Stimulated activated naive CD8-positive, alpha-beta T cell treated with anti-CD3 and anti-CD28 coated beads, Interleukin-15, Interleukin-2, amounts not matched to agents 100 U/mL and 50 U/mL, for 24 hours (primary cell): ENCODE data around the gene POU2F1.

Experiments
- ATAC-seq: fragments of 150-1000 bp; cut with Tn5 transposase; one replicate; pipeline ENCODE4 v1.10.0; 2021
- DNase-seq: peaks from one replicate; pipeline ENCODE4 v3.0.0; 2021

POU2F1 gene

GRCh38 chr1:167367705-167368104, 147.0 kb downstream of the POU2F1 start:
- no peak for DNase-seq
- ATAC-seq = no peak

- DNase-seq = no peak
- no peak for ATAC-seq
Observed at GRCh38 chr1:167369175-167369574, 148.5 kb downstream of the POU2F1 start.

GRCh38 chr1:167369933-167370332, 149.2 kb downstream of the POU2F1 start:
- DNase-seq (no peak), ATAC-seq (no peak)

GRCh38 chr1:167371030-167371429, 150.3 kb downstream of the POU2F1 start:
- ATAC-seq (no peak), DNase-seq (no peak)

GRCh38 chr1:167373398-167373797, 152.7 kb downstream of the POU2F1 start:
- ATAC-seq = no peak
- no peak for DNase-seq

GRCh38 chr1:167373986-167374385, 153.3 kb downstream of the POU2F1 start:
- ATAC-seq (no peak), DNase-seq (no peak)

- no peak for ATAC-seq
- DNase-seq = no peak
Observed at GRCh38 chr1:167375949-167376348, 155.3 kb downstream of the POU2F1 start.

GRCh38 chr1:167387251-167387910, 166.7 kb downstream of the POU2F1 start:
- DNase-seq = no peak
- no peak for ATAC-seq

- ATAC-seq = no peak
- no peak for DNase-seq
Observed at GRCh38 chr1:167388976-167389375, 168.3 kb downstream of the POU2F1 start.

GRCh38 chr1:167392200-167392696, 171.6 kb downstream of the POU2F1 start:
- DNase-seq = no peak
- ATAC-seq = no peak

GRCh38 chr1:167400359-167400953, 179.8 kb downstream of the POU2F1 start:
- ATAC-seq (no peak), DNase-seq (no peak)

- DNase-seq = peak; percentile 55
- ATAC-seq = no peak
Observed at GRCh38 chr1:167401260-167401873, 180.7 kb downstream of the POU2F1 start.

GRCh38 chr1:167404161-167404888, 183.6 kb downstream of the POU2F1 start:
- DNase-seq (no peak), ATAC-seq (no peak)

GRCh38 chr1:167404908-167405307, 184.2 kb downstream of the POU2F1 start:
- no peak for DNase-seq
- no peak for ATAC-seq

- ATAC-seq (no peak), DNase-seq (no peak)
Observed at GRCh38 chr1:167408355-167408754, 187.7 kb downstream of the POU2F1 start.

- no peak for DNase-seq
- ATAC-seq = no peak
Observed at GRCh38 chr1:167409183-167409582, 188.5 kb downstream of the POU2F1 start.

- DNase-seq = no peak
- ATAC-seq = peak; percentile 49
Observed at GRCh38 chr1:167412072-167412471, 191.4 kb downstream of the POU2F1 start.

- ATAC-seq (no peak), DNase-seq (no peak)
Observed at GRCh38 chr1:167412920-167413319, 192.2 kb downstream of the POU2F1 start.

- no peak for ATAC-seq
- no peak for DNase-seq
Observed at GRCh38 chr1:167413328-167413727, 192.6 kb downstream of the POU2F1 start.

- DNase-seq = no peak
- no peak for ATAC-seq
Observed at GRCh38 chr1:167416506-167416905, 195.8 kb downstream of the POU2F1 start.

GRCh38 chr1:167418391-167418790, 197.7 kb downstream of the POU2F1 start:
- DNase-seq (no peak), ATAC-seq (no peak)

GRCh38 chr1:167419245-167419644, 198.6 kb downstream of the POU2F1 start:
- ATAC-seq (no peak), DNase-seq (no peak)

GRCh38 chr1:167420510-167420909, 199.8 kb downstream of the POU2F1 start:
- no peak for ATAC-seq
- DNase-seq = no peak
